ENCODE data around the gene RIMS1. TPM values are rescaled to one million over a fixed set of nuclear protein-coding genes. Genes with fewer than 3 reads are reported as not detected.
A peak's percentile ranks its signal among the peaks of the same experiment; 100 is the strongest.

The RIMS1 gene
- total RNA-seq, 1 donor: 0.63 TPM

DNA sequence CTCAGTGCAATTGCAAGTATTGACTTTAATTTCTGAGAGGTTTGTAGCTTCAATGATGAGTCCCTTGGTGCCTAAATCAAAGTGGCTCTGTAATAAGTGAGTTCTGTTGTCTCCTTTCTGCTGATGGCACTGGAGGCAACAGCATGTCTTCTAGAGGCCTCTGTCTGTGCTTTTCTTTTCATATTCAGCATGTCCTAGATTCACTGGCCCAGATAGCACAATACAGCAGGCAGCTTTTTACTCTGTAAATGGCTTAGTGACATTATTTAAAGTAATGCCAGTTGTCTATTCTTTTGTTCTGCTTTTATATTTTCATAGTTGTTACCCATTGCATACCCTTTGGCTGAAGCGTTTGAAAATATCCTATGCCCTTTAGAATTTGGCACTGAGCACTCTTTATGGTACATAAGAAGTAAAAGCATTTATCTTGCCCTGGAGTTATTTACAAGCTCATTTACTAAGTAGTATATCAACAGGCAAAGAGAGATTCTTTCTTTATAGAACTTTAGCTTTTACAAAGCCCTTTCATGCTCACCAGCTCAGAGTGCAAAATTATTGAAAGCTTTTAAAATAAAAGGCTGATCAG is 464.0 kb downstream of the RIMS1 start:
- TF ChIP-seq, protein P1, sequence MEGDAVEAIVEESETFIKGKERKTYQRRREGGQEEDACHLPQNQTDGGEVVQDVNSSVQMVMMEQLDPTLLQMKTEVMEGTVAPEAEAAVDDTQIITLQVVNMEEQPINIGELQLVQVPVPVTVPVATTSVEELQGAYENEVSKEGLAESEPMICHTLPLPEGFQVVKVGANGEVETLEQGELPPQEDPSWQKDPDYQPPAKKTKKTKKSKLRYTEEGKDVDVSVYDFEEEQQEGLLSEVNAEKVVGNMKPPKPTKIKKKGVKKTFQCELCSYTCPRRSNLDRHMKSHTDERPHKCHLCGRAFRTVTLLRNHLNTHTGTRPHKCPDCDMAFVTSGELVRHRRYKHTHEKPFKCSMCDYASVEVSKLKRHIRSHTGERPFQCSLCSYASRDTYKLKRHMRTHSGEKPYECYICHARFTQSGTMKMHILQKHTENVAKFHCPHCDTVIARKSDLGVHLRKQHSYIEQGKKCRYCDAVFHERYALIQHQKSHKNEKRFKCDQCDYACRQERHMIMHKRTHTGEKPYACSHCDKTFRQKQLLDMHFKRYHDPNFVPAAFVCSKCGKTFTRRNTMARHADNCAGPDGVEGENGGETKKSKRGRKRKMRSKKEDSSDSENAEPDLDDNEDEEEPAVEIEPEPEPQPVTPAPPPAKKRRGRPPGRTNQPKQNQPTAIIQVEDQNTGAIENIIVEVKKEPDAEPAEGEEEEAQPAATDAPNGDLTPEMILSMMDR (IDR thresholded peaks at IDR 0.05; ENCODE audit: insufficient read depth, low read length): no peak

DNA sequence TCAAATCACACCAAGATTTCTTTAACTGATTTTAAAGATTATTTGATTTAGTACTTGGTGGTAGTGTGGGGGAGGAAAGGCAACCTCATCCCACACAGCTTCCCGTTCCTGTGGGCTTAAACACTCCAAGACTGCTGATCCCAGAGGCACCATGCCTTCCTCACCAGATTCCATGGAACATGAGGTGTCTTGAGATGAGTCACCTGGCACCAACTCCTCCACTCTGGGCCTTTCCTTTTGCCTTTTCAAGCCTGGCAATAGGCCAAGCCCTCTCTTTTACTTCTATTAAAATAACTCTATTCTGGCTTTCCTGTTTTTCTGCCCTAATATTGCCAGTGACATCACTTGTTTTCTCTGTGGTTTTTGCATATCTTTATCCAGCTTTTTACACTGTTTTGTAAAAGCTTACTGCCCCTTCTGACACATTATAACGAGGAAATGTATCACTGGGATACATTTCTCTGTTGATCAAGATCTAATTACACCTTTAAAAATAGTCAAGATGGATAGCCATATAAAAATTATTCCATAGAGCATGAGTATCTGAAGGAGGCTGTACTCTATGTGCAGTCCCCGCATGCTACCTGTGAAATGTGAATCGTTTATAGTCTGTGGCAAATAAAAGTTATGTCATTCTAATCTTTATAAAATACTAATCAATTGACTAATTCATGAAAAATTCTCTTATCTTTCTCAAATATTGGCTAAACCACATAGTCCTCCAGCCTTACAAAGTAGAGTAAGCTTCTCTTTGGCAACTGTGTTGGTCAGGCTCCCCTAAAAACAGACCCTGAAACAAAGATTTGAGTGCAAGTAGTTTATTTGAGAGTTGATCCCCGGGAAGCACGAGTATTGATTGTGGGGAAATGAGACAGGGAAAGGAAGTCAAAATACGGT is 477.7 kb downstream of the RIMS1 start:
- DNase-seq (ENCODE audit: low read depth): peak; percentile 96
- no peak overlapping the region for H3K4me3 ChIP-seq (ENCODE audit: low read depth, low read length)
- TF ChIP-seq, protein P1 (IDR thresholded peaks at IDR 0.05; ENCODE audit: insufficient read depth, low read length): no peak

More for the DNA sequence above, 464.0 kb downstream of the RIMS1 start:
- no peak for DNase-seq (ENCODE audit: low read depth)
- H3K4me3 ChIP-seq (ENCODE audit: low read depth, low read length): no peak overlapping the region

- TF ChIP-seq, protein P1 (IDR thresholded peaks at IDR 0.05; ENCODE audit: insufficient read depth, low read length): no peak
- no peak overlapping the region for H3K4me3 ChIP-seq (ENCODE audit: low read depth, low read length)
- DNase-seq (ENCODE audit: low read depth): no peak
Measured at GRCh38 chr6:72365773-72366172, 479.4 kb downstream of the RIMS1 start.

GRCh38 chr6:72367439-72367838 is 481.1 kb downstream of the RIMS1 start:
- TF ChIP-seq, protein P1 (IDR thresholded peaks at IDR 0.05; ENCODE audit: insufficient read depth, low read length): no peak
- no peak overlapping the region for H3K4me3 ChIP-seq (ENCODE audit: low read depth, low read length)
- DNase-seq (ENCODE audit: low read depth): no peak

- TF ChIP-seq, protein P1 (IDR thresholded peaks at IDR 0.05; ENCODE audit: insufficient read depth, low read length): no peak
- DNase-seq (ENCODE audit: low read depth): no peak
- no peak overlapping the region for H3K4me3 ChIP-seq (ENCODE audit: low read depth, low read length)
Measured at GRCh38 chr6:72371473-72371872, 485.1 kb downstream of the RIMS1 start.

DNA sequence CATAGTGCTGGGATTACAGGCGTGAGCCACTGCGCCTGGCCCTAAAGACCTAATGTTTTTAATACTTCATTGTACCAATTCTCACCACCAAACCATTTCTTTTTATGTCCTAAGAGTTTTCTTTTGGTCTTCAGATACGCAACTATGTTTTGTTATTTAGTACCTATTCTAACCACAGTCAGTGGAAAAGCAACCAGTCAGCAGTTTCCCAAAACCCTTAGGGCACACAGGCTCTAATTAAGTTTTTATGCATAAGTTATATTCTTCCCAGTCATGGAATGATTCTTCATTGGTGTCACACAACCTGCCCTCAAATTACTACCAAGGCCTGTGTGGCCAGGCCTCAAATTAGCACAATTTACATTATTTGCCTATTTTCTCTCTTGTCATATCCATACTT is 487.8 kb downstream of the RIMS1 start:
- no peak overlapping the region for H3K4me3 ChIP-seq (ENCODE audit: low read depth, low read length)
- TF ChIP-seq, protein P1 (IDR thresholded peaks at IDR 0.05; ENCODE audit: insufficient read depth, low read length): no peak
- DNase-seq (ENCODE audit: low read depth): no peak
